Activated CD4-positive, CD25-positive, alpha-beta regulatory T cell treated with anti-CD3 and anti-CD28 coated beads, Interleukin-2, amount 50 U/mL, for 72 hours (primary cell): ENCODE data around the gene ABCG1.

Experiments
- DNase-seq: peaks from one replicate; pipeline ENCODE4 v3.0.0; 2021

ABCG1 gene

GRCh38 chr21:42215942-42216725 lies 2.8 kb upstream of the ABCG1 start:
- no peak for DNase-seq

GRCh38 chr21:42216726-42217572 lies 2.0 kb upstream of the ABCG1 start:
- DNase-seq = no peak

DNA sequence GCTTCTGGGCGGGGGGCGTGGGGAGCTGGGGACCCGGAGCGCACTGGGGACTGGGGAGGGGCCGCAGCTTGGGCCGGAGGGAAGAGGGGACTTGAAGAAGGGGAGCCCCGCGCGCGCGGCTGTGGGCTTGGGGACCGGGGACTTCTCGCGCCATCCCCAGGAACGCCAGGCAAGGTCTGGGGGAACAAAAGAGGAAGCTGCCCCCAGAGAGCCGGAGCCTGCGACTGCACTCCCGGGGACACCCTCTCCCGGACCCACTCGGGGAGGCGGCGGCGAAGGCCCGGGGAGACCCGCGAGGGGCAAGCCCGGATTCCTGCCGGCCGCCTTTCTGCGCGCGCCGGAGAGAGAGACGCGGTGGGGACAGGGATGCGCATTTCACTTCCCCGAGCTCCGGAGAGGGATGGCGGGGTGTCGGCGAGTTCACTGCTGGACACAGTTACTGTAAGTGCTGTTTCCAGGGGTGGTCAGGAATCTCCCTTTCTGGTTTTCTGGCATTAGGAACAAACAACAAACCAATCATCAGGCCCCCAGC lies 732 bp downstream of the ABCG1 start:
- no peak for DNase-seq

DNA sequence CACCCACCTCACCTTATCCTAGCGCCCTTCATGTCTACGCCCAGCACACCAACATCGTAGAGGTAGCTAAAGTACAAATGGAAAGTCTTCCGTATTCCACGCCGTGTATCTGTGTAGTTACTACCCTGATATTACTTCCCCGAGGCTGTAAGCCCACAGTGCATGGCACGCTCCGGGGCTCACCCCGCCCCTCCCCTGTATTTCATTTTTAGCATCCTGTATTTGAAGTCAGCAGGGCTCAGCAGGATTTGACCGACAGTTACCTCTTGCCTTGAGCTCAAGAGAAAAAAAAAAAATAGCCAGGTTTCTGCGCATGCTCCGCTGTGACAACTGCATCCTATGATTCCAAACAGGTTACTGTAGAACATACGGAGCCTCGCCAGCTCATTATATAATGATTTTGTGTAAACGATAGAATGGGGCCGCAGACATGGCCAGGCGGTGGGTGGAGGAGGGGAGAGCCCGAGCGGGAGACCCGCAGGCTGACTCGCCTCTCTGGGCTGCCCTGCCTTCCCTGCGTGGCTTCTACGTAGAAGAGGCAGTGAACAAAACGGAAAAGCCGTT lies 1.3 kb downstream of the ABCG1 start:
- DNase-seq = peak; percentile 60

DNA sequence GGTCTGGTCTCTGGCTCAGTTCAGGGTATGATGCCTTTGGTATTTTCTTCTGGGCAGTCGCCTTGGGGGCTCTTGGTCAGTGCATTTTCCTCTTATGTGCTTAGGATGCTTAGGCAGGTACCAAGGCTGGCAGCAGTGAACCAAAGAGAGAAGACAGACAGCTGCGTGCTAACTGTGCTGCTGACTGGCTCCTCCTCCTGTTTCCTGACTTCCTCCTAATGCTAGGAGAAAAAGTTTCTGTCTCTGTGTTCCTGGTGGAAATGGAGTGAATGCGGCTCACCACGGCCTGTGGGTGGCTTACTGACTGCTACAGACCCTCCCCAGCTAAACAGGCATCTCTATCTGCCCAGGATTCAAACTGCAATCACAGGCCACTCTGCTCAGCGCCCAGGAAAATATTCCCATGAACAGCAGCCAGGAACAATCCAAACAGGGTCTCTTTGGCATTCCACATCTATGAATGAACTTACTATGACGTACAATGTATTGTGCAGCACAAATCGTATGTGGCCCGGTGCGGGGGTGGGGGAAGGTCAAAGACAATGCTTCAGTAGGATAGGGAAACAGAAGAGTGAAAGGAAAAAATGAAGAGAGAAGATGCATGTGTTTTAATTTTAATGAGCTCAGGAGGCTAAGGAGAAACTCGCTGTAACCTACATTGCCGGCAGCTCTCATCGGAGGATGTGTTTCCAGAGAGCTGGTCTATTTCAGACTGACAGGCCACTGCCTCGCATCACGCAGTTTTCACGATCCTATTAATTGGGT lies 2.8 kb downstream of the ABCG1 start:
- no peak for DNase-seq

DNA sequence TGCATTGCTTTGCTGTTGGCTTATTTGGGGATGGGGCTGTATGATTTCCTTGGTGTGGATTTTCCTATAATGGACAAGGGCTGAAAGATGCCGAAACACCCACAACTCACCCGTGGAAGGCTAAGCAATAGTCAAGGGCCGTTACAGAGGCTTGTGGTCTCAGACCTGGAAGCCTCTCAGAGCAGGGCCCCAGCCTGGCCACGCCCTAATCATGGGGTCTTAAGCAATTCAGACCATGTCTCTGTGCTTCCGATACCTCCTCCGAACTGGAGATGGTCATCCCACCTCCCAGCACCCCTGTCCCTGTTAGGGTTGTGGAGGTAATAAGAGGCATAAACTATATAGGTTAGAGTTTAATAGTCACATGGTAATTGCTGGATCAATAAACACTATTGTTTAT lies 3.4 kb downstream of the ABCG1 start:
- no peak for DNase-seq

- DNase-seq = peak; percentile 21
Observed at GRCh38 chr21:42222821-42223390, 4.0 kb downstream of the ABCG1 start.

- DNase-seq = peak; percentile 24
Observed at GRCh38 chr21:42223826-42224575, 5.1 kb downstream of the ABCG1 start.

- no peak for DNase-seq
Observed at GRCh38 chr21:42225042-42225441, 6.1 kb downstream of the ABCG1 start.

GRCh38 chr21:42225571-42226155 lies 6.7 kb downstream of the ABCG1 start:
- DNase-seq = peak; percentile 16

DNA sequence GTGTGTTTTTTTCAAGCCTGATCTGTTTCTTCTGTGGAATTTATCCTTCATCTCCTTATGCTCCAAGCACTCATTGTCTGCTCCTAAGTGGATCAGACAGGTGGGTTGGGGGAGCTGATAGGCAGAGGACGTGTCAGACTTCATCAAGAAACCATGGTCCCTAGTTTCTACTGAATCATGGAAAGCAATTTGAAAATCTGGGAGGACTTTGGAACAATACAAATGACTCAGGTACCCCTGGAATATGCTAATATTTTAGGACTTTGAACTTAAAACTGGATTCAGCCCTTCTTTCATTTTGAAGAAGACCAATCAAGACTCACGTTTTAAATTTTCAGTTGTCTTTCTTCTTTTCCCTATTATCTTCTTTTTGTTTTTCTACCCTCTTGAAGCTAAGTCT lies 7.7 kb downstream of the ABCG1 start:
- DNase-seq = no peak

GRCh38 chr21:42227909-42228708 lies 9.2 kb downstream of the ABCG1 start:
- DNase-seq = peak; percentile 80

- peak; percentile 24 for DNase-seq
Observed at GRCh38 chr21:42228709-42229220, 9.8 kb downstream of the ABCG1 start.

- no peak for DNase-seq
Observed at GRCh38 chr21:42229676-42230075, 10.7 kb downstream of the ABCG1 start.

DNA sequence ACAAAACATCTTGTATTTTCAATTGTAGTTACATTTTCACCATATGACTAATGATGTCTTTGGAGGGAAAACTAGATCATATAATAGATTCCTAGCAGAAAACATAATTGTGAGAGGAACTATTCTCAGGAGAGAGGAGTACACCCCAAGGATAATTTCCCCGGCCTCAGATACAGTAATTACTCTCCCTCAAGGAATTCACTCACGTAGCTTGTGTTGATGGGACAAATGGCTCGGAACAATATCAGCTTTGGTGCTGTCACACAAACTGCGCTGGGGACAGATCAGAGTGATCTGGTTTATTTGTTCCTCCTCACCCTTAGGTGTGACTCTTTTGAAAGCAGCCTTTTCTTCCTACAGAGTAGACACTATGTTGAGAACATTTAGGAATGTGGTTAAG lies 11.2 kb downstream of the ABCG1 start:
- no peak for DNase-seq

DNA sequence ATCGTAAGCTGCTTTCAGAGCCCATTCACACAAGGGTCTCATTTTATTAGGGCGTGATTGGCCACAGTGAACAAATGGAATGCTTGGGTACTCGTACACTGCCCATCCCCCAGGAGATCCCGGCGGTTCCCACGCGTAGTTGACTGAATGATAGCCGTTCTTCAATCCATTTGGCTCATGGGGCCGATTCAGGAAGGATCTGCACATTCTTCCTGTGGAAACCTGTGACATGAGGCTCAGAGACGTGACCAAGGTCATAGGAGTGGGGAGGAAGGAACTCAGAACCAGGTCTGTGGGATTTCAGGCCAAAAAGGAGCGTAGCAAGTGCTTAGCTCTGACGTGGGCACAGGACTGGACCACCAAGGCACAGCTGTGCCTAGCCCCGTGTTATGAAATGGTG lies 11.7 kb downstream of the ABCG1 start:
- DNase-seq = no peak

- no peak for DNase-seq
Observed at GRCh38 chr21:42231756-42232155, 12.8 kb downstream of the ABCG1 start.

- DNase-seq = no peak
Observed at GRCh38 chr21:42232176-42232825, 13.4 kb downstream of the ABCG1 start.
